HG02938 (cell line): Measurements from ENCODE around the gene RPS6KC1.
"Not testable (repeated sequence)": the region's sequence is repeated elsewhere in the genome, so short reads cannot be mapped to it uniquely, and the experiment has no call there.

ENCODE experiments used
- ATAC-seq: cut with Tn5 transposase; IDR thresholded peaks from one replicate; pipeline ENCODE4 v1.9.1; 2021; ENCODE audit warnings: mild to moderate bottlenecking, moderate library complexity; ENCODE audit not compliant: unreplicated experiment

RPS6KC1 gene

GRCh38 chr1:213273546-213273945, 222.5 kb downstream of the RPS6KC1 start:
- ATAC-seq: no peak

DNA sequence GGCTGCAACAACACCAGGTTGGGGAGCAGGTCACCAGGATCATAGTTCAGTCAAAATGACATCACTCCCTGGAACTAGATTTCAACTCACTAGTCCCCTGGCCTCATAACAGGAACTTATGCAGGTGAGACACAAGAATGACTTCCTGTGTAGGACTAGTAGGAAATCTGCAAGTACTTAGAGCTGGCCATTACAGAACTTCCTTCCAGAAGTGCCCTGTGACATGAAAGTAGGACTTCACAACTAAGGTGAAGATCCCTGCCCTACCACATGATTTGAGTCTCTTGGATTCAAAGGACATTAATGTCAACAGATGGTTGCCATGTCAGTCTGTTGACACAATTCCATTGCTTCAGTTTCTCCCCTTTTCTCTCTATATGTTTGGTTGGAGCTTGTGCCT, 223.1 kb downstream of the RPS6KC1 start:
- no peak for ATAC-seq

DNA sequence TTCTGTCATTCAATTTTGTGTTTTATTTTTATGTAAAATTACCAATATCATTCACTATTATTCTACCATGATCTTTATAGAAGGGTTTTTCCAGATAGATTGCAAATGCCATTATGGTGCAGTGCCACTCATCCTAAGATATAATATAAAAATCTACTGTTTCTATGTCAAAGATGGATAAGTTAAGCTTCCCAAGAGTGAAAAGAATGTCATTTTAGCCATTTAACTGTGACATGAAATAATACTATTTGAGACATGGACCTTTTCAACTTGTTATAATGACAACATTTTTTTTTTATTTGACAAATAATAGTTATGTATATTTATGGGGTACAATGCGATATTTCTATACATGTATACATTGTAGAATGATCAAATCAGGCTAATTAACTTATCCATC, 224.3 kb downstream of the RPS6KC1 start:
- ATAC-seq: no peak

DNA sequence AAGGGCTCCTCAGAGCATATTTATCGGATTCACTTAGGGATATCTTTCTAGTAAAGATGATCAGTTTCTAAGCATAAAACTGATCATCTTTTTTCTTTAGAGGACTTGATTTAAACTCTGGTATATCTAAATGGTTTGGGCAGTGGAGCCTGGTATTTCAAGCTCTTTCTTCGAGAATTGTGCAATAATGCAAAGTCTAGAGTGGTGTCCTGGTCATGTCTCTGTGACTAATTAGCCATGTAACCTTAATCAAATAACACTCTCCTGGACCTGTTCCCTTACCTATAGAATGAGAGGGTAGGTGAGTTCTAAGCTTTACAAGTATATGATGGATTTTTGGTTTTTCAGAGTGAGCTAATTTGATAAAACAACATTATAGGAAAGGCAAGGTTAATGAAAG, 225.2 kb downstream of the RPS6KC1 start:
- ATAC-seq: no peak

- no peak for ATAC-seq
Observed at GRCh38 chr1:213277036-213277435, 226.0 kb downstream of the RPS6KC1 start.

- ATAC-seq: no peak
Observed at GRCh38 chr1:213279410-213279809, 228.4 kb downstream of the RPS6KC1 start.

DNA sequence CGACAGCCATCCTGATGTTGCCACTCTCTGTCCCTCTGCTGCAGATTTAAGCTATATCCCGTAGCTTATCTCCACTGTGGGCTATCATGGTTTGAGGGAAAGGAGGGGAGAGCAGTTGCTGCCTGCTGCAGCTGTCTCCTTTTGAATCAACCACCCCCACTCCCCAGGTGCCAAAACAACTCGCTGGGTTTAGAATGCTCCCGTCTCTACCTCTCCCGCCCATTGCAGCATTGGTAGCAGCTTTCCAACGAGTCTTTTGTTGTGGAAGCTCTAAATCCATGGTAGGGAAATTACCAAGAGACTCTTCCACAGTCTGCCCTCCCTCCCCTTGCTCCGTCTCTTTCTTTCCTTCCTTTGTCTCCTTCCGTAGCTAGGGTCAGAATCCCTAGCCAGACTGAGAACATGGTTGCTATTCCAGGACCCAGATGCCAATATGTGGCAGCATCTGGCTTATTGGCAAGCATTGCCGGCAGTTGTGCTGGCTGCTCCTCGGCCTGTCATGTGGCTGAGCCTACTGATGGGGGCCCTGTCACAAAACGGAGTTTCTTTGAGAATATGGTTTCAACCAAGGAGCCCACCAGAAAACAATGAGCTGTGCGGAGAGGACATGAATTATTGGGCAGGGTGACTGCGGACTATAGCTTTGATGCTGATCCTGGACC, 230.7 kb downstream of the RPS6KC1 start:
- no peak for ATAC-seq

DNA sequence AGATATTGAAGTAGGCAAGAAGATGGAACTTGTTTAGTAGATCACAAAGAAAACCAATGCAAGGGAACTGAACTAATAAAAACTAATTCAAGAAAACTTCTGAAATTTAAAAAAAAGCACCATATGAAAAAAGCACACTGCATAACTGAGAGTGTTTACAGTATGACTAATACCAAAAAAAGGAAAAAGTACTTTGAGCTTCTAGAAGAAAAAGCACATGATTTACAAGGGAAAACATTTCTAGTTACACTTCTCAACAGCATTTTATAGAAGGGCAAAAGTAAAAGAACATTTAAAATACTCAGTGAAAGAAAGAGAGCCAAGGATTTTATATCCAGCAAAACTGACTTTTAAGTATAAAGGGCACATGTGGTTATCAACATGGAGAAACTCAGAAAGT, 233.6 kb downstream of the RPS6KC1 start:
- ATAC-seq: no peak

DNA sequence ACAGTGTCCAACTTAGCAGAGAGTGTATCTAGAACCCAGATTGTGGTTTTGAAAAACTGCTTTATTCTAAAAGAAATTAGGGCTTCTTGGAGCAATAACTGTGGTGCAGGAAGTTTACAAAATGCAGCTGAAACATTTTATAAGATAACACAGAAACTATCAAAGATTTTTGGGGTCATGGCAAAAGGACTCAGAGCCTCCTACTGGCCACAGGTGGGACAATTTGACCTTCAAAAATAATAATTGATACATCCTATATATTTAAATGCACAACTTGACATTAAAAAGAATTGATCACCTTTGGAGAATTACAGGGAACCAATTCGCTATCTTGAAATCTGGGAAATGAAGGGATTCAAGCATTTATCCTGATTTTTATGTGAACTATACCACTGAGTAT, 235.2 kb downstream of the RPS6KC1 start:
- ATAC-seq: no peak

- no peak for ATAC-seq
Observed at GRCh38 chr1:213287987-213288386, 236.9 kb downstream of the RPS6KC1 start.

DNA sequence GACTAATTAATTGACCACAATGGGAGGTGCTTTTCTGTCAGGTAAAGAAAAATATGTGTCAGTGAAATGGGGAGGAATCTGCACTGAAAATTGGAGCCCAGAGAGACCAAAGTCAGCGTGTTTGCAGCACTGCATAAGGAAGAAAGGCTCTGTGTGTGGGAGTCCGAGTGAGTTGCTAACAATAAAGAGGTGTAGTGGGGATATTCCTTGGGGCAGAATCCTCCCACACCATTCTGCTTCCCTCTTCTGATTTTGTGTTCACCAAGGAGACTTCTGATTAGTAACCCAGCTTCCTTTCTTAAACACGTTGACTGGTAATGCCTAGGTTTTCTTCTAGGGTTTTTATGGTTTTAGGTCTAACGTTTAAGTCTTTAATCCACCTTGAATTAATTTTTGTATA, 240.5 kb downstream of the RPS6KC1 start:
- ATAC-seq: no peak

- ATAC-seq: no peak
Observed at GRCh38 chr1:213292614-213293013, 241.6 kb downstream of the RPS6KC1 start.

- ATAC-seq: no peak
Observed at GRCh38 chr1:213295860-213296259, 244.8 kb downstream of the RPS6KC1 start.

GRCh38 chr1:213296558-213296957, 245.5 kb downstream of the RPS6KC1 start:
- ATAC-seq: no peak

GRCh38 chr1:213297021-213297420, 246.0 kb downstream of the RPS6KC1 start:
- no peak for ATAC-seq

DNA sequence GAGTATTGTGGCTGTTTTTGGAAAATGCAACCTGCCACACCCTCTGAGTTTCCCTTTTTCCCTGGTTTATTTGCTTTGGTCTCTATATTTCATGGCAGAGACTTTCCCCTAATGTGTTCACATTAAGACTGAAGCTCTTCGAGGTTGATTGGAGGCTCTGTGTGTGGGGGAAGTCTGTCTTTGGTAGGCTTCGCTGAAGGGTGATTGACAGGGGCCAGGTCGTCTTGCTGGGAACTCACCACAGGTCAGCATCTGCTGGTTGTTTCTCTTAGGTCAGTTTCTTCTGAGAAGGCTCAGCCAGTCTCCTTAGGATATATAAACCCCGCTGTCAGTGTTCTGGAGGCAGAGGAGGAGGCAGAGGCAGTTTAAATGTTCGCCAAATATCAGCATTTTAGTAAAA, 249.4 kb downstream of the RPS6KC1 start:
- no peak for ATAC-seq

- not testable (repeated sequence) for ATAC-seq
Observed at GRCh38 chr1:213301524-213301923, 250.5 kb downstream of the RPS6KC1 start.

GRCh38 chr1:213303286-213303685, 252.2 kb downstream of the RPS6KC1 start:
- no peak for ATAC-seq

GRCh38 chr1:213315571-213315970, 264.5 kb downstream of the RPS6KC1 start:
- ATAC-seq: no peak

DNA sequence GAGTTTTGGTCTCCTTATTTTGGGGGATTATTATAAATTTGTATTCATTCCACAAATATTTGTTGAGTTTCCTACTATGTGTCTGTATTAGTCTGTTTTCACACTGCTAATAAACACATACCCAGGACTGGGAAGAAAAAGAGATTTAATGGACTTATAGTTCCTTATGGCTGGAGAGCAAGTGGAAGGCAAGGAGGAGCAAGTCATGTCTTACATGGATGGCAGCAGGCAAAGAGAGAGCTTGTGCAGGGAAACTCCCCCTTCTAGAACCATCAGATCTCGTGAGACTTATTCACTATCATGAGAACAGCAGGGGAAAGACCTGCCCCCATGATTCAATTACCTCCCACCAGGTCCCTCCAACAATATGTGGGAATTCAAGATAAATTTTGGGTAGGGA, 267.4 kb downstream of the RPS6KC1 start:
- not testable (repeated sequence) for ATAC-seq

DNA sequence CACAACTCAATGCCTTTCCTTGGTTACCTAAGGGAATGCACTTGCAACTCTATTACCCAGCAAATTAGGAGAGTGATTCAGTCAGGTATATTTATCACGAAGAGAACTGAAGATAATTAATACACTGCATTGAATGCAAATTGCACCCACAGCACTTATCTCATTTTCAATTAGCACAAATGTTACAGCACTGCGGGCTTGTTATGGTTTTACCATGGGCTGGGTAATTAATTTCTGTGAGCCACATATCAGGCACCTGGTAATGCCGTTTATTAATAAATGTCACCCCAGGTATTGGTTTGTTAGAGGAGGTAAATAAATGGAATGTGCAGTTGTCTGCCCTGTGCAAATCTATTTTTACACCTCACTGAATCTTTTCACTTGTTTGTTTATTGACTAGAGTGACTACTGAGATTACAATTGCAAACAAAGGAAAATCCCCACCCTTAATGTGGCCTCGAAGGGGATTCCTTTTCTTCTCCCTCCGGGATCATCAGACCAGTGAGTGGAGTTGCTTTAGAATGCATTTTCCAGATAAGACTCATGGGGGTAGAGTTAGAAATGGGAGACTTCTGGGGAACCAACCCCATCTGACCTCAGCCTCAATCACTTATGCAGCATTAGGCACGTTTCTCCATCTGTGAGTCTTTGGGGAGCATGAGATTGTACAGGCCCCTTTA, 269.3 kb downstream of the RPS6KC1 start:
- ATAC-seq: no peak
